Mucosa of gallbladder (tissue), 1 donor: ENCODE measurements around the gene SCAI. TPM values are rescaled to one million over a fixed set of nuclear protein-coding genes. Genes with fewer than 3 reads are reported as not detected.
"Not testable (repeated sequence)": the region's sequence is repeated elsewhere in the genome, so short reads cannot be mapped to it uniquely, and the experiment has no call there.

Experiments used
- DNase-seq: peaks from one replicate; pipeline ENCODE4 v3.0.0-alpha.2; 2020; ENCODE audit warnings: low spot score
- total RNA-seq: library from RNA; stranded (reverse); gene quantifications from one replicate; pipeline ENCODE4 v1.2.1, GENCODE V29; 2021
- donor health status: DM: no; HTN: no; CAD: no.

The SCAI gene
- total RNA-seq, 1 donor from 2014 or later = 6.0 TPM

- DNase-seq = no peak
Observed at GRCh38 chr9:124947727-124948391, 195.5 kb downstream of the SCAI start.

DNA sequence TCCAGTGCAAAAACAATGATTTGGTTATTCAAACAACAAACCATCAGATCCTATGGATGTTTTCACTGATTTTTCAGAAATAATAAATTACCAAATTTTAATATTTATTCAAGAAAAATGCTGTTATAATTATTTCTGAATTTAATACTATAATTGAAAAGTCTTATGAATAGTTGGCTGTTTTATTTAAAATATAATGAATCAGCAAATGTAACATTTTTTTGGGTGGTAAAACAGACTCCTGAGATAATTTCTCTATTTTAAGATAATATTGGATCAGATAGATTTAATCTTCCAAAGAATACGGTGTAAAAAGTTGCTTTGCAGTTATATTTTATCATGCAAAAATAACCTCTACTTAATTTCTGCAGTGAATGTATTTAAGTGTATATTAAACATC is 197.2 kb downstream of the SCAI start:
- DNase-seq = no peak

GRCh38 chr9:124941679-124942561 is 201.4 kb downstream of the SCAI start:
- DNase-seq = peak; percentile 55

GRCh38 chr9:124940894-124941678 is 202.2 kb downstream of the SCAI start, which contains the start of gene GOLGA1:
GOLGA1 (minus strand) TSS chr9:124941083; CDS start chr9:124938711, 2,372 bp downstream.
- peak; percentile 96 for DNase-seq

DNA sequence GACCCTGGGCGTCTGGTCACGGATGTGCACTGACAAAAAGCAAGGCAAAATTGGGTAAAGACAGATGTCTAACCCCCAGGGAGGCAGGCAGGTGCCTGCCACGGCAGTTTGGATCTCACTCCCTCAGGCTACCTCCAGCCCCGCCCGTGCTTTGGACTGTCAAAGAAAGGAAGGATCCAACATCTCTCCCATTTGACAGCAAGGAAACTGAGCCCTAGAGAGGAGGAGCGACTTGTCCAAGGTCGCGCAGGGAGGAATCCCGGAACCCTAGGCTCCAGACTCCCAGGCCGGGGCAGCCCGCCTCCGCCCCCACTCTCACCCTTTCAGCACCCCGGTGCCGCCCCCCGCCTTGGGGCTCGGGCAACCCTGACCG is 202.8 kb downstream of the SCAI start:
- DNase-seq = no peak

GRCh38 chr9:124939944-124940343 is 203.4 kb downstream of the SCAI start:
- no peak for DNase-seq

DNA sequence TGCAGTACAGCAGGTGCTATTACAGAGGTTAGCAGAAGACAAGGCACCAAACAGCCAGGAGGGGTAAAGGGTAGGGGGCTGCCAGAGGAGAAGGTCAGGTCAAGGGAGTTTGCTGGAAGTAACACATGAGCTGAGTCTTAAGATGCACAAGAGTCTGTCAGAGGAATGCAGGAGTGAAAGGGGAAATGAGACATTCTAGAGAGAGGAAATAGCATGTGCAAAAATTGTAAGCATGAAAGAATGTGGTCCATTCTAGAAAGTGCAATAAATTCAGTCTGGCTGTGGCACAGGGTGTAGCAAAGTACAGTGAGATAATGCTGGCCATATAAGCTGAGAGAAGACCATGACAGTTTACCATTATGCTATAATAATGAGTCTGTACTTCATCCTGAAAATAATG is 209.0 kb downstream of the SCAI start:
- DNase-seq = no peak

DNA sequence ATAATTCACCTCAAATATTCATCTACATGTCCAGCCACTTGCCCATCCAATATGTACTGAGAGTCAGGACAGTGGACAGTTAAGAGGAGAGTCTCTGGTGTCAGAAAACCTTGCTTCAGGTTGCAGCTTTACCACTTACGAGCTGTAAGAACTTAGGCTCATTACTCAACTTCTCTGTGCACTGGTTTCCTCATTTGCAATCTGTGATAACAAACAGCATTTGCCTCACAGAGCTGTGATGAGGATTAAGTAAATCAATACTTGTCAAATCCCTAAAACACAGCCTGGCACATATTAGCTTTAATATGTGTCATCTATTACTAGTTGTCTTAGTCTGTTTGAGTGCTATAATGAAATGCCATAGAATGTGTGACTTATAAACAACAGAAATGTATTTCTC is 211.0 kb downstream of the SCAI start:
- DNase-seq = no peak

GRCh38 chr9:124929464-124929863 is 213.9 kb downstream of the SCAI start:
- no peak for DNase-seq

GRCh38 chr9:124928116-124928515 is 215.2 kb downstream of the SCAI start:
- no peak for DNase-seq

- DNase-seq = not testable (repeated sequence)
Observed at GRCh38 chr9:124920394-124920793, 222.9 kb downstream of the SCAI start.

GRCh38 chr9:124914753-124915405 is 228.4 kb downstream of the SCAI start:
- no peak for DNase-seq

GRCh38 chr9:124913378-124913777 is 229.9 kb downstream of the SCAI start:
- no peak for DNase-seq

GRCh38 chr9:124911766-124912165 is 231.6 kb downstream of the SCAI start:
- no peak for DNase-seq

DNA sequence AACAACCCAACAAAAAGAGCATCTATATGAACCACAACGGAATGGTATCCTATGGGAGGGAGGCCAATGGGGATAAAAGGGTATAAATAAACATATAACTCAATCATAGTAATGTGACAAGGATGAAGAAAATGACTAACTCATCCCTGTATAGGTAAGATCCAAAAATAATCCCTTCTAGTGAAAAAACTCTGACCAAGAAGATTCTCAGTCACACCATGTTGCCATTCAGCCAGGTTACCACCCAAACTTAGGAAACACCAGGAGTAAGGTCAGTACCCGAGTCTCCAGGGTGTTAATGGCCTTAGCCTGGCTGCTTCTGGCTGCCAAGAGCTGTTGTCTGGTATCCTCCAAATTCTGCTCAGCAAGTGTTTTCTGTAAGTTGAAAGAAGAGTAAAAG is 235.2 kb downstream of the SCAI start:
- DNase-seq = no peak

DNA sequence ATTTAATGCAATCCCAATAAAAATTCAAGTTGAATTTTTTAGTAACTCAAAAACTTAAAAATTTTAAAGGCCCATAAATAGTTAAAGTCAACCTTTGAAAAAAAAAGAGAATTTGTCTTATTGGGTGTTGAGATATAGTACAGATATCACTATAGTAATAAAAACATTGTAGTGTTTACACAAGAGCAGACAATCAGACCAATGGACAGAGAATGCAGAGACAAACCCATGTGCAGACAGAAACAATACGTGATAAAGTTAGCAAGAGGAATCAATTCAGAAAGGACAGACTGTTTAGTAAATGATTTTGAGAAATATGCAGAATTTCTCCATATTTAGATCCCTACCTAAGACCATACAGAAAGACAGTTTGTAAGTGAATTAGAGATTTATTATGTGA is 236.4 kb downstream of the SCAI start:
- DNase-seq = no peak

DNA sequence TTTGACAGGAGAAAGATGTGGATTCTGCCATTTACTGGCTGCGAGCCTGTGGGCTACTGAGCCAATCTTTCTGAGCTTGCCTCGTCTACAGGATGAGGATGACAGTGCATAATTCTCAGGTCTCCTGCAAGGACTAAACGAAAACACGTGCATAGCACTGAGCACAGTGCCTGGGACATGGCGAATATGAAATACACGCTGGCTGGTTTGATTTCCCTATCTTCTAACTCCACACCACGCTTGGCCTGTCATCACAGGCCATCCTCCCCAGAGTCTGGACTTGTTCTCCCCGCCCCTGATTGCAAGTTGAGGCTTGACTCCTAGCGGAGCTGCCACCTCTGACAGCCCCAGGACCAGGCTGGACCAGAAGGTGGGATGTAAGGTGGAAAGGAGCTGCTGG is 243.5 kb downstream of the SCAI start:
- DNase-seq = no peak

DNA sequence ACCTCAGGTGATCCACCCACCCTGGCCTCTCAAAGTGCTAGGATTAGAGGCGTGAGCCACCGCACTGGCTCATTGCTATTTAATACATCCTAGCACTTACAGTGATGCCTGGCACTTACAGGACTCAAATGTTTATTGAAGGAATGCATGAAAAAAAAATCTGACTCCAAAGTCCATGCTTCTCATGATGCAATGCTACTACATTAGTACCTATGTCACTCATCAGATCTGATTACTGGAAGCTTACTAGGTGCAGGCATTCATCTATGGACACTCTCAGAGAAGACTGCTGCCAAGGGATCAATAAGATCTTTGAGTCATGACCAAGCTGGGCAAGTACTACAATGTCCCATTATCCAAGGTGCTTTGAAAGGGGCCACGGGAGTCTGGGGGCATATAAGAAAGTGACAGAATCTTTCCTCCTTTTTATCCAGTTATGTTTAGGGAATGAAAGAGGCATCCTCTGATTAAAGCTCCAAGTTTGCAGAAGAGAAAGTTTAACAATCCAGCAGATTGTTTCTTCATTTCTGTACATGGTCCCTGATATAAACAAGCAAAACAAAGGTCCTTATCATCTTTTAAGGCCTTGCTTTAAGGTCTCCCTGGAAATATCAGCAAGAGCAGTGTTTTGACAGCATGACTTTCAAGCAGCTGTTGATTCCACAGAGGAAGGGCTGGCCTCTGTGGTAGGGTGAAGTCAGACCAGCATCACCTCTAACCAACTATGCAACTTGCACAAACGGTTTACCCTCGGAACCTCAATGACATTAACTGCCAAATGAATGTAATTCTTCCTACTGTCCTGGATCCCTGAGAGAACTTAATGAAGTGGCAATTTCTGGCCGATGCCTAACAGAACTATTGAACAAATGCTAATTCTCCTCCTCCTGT is 245.5 kb downstream of the SCAI start:
- peak; percentile 54 for DNase-seq

DNA sequence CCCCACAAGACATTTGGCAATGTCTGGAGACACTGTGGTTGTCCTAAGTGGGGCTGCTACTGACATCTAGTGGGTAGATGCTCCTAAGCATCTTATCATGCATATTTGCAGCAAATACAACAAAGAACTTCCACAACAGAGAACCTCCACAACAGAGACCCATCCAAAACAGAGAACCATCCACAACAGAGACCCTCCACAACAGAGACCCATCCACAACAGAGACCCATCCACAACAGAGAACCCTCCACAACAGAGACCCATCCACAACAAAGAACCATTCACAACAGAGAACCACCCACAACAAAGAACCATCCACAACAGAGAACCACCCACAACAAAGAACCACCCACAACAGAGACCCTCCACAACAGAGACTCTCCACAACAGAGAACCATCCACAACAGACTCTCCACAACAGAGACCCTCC is 248.6 kb downstream of the SCAI start:
- no peak for DNase-seq

DNA sequence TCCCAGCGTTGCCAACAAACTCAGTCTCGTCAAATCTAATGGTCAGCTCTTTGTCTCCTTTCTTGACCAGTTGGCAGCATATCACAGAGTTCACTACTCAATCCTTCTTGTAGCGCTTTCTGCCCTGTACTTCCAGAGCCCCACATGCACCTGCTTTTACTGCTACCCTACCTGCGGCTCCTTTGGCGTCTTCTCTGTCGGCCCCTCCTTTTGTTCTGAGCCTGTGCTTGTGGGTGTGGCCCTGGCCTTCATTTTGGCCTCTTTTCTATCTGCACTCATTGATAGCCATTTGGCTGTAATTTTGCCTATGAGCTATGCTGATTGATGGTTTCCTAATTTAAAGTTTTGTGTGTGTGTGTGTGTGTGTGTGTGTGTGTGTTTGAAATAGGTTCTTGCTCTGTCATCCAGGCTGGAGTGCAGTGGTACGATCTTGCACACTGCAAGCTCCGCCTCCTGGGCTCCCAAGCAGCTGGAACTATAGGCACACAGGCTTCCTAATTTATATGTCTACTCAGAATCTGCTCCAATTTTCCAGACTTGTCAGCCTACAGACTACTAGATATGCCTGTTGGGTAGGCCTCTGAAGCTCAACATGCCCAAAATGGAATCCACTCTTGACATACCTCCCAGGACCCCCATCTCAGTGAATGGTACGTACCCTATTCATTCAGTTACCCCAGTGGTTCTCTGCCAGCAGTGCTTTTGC is 249.1 kb downstream of the SCAI start:
- no peak for DNase-seq
